HepG2 (cell line): ENCODE measurements around the gene ENC1. TPM values are rescaled to one million over a fixed set of nuclear protein-coding genes. Genes with fewer than 3 reads are reported as not detected.
A peak's percentile ranks its signal among the peaks of the same experiment; 100 is the strongest.

Experiments
- ATAC-seq: fragments of 200-7000 bp; cut with Tn5 transposase; 3 replicates; pipeline ENCODE4 v1.9.1; 2020; ENCODE audit warnings: mild to moderate bottlenecking, moderate library complexity
- BruUV-seq: library from RNA; stranded (reverse); fragments of 400-500 nt; replicated peaks from 2 replicates; lab custom pipeline; 2021; lab: Mats Ljungman, UMichigan
- CTCF ChIA-PET: fragments of 300-600 bp; formaldehyde crosslinking; extraction: SDS; loops from one replicate; lab custom pipeline; 2021; ENCODE audit warnings: low total read pairs, inconsistent platforms, low intra/inter-chr PET ratio; lab: Yijun Ruan, JAX
- POLR2A ChIA-PET: fragments of 350-600 bp; sonication (Branson Sonifier 250); formaldehyde crosslinking; loops from one replicate; lab custom pipeline; 2020; ENCODE audit warnings: antibody characterized with exemption, inconsistent platforms; lab: Yijun Ruan, JAX
- DNase-seq: peaks from one replicate; pipeline ENCODE4 v3.0.0-alpha.2; 2015; ENCODE audit warnings: low spot score
- FAIRE-seq: peaks from 3 replicates; lab custom pipeline; 2011; peaks lifted over from hg19 to GRCh38; lab: Jason Lieb, UNC
- H2AFZ ChIP-seq: one replicate; pipeline ENCODE4 v1.6.1; 2011; ENCODE audit warnings: low read length, inconsistent platforms
- H3K27ac ChIP-seq: fragments of 300-600 bp; 3 replicates; pipeline ENCODE4 v1.8.0; 2011; ENCODE audit warnings: mixed run types, mild to moderate bottlenecking, mixed read lengths, low read length, inconsistent platforms; ENCODE audit not compliant: insufficient read depth; ENCODE audit errors: extremely low read length
- H3K27me3 ChIP-seq, 2 experiments: fragments of 200-600 bp in 1 of 2; 2 replicates in 1 of 2; 3 replicates in 1 of 2; pipeline versions ENCODE4 v1.6.0 to v1.8.0; 2011; ENCODE audit warnings: low read length in 2 of 2, mild to moderate bottlenecking in 2 of 2, moderate library complexity in 2 of 2, inconsistent platforms in 1 of 2; ENCODE audit not compliant: insufficient read depth in 2 of 2, control insufficient read depth in 1 of 2
- H3K36me3 ChIP-seq, 2 experiments: fragments of 200-600 bp in 1 of 2; replicated peaks in 1 of 2; 2 replicates in 1 of 2; 3 replicates in 1 of 2; pipeline versions ENCODE4 v1.5.1 to v1.8.0; 2011; ENCODE audit warnings: low read length in 2 of 2, inconsistent platforms in 1 of 2; ENCODE audit not compliant: insufficient read depth in 2 of 2, control insufficient read depth in 1 of 2
- H3K4me1 ChIP-seq: 2 replicates; pipeline ENCODE4 v1.5.1; 2012; ENCODE audit warnings: low read length, inconsistent platforms; ENCODE audit not compliant: insufficient read depth
- H3K4me2 ChIP-seq: 2 replicates; pipeline ENCODE4 v1.6.0; 2011; ENCODE audit warnings: low read depth, low read length, inconsistent platforms
- H3K4me3 ChIP-seq, 3 experiments: fragments of 200-600 bp in 1 of 3; sonication (generic), shearing (Covaris generic) in 1 of 3; replicated peaks in 1 of 3; 2 replicates each; pipeline ENCODE4 v1.5.1; 2011 to 2016; ENCODE audit warnings: low read length in 3 of 3, inconsistent platforms in 2 of 3, low read depth in 2 of 3, mild to moderate bottlenecking in 2 of 3, control low read depth in 1 of 3, mixed read lengths in 1 of 3; ENCODE audit not compliant: insufficient read depth in 1 of 3
- H3K79me2 ChIP-seq: one replicate; pipeline ENCODE4 v1.6.1; 2011; ENCODE audit warnings: low read length, inconsistent platforms; ENCODE audit not compliant: insufficient read depth
- H3K9ac ChIP-seq: 2 replicates; pipeline ENCODE4 v1.6.0; 2011; ENCODE audit warnings: mild to moderate bottlenecking, low read depth, low read length, inconsistent platforms; ENCODE audit not compliant: insufficient read depth
- H3K9me3 ChIP-seq: 2 replicates; pipeline ENCODE4 v1.5.1; 2012; ENCODE audit warnings: mild to moderate bottlenecking, low read length
- H4K20me1 ChIP-seq: 2 replicates; pipeline ENCODE4 v1.6.0; 2011; ENCODE audit warnings: inconsistent platforms, mild to moderate bottlenecking, low read length, moderate library complexity; ENCODE audit not compliant: insufficient read depth
- AGO2 ChIP-seq: fragments of 200-400 bp; formaldehyde crosslinking; optimal IDR thresholded peaks from 2 replicates; pipeline ENCODE3; 2017; ENCODE audit warnings: mild to moderate bottlenecking, low read depth, low read length, moderate library complexity
- ESRRA ChIP-seq: sonication (generic); formaldehyde crosslinking; IDR thresholded peaks from 2 replicates; pipeline ENCODE4 v1.5.1; 2020; ENCODE audit warnings: mild to moderate bottlenecking, low read depth, missing genetic modification reagents
- GFI1 ChIP-seq: sonication (generic); formaldehyde crosslinking; IDR thresholded peaks from 2 replicates; pipeline ENCODE4 v1.5.0; 2020; ENCODE audit warnings: missing genetic modification reagents, mild to moderate bottlenecking, borderline replicate concordance
- MATR3 ChIP-seq: sonication (generic); formaldehyde crosslinking; IDR thresholded peaks from 2 replicates; pipeline ENCODE4 v1.4.0; 2020; ENCODE audit warnings: missing genetic modification reagents
- NAIF1 ChIP-seq: sonication (generic); formaldehyde crosslinking; IDR thresholded peaks from 2 replicates; pipeline ENCODE4 v1.5.0; 2020; ENCODE audit warnings: mild to moderate bottlenecking, missing genetic modification reagents, borderline replicate concordance
- NCOA2 ChIP-seq: sonication (generic); formaldehyde crosslinking; IDR thresholded peaks from 2 replicates; pipeline ENCODE4 v1.8.0; 2022; ENCODE audit warnings: inconsistent platforms
- NFKB2 ChIP-seq: sonication (generic); formaldehyde crosslinking; IDR thresholded peaks from 2 replicates; pipeline ENCODE4 v1.4.0; 2020; ENCODE audit warnings: missing genetic modification reagents, borderline replicate concordance
- PCBP1 ChIP-seq: fragments of 200-400 bp; formaldehyde crosslinking; IDR thresholded peaks from 2 replicates; pipeline ENCODE4 v1.6.1; 2017; ENCODE audit warnings: mild to moderate bottlenecking, low read depth, low read length, borderline replicate concordance
- PHF8 ChIP-seq: sonication (generic); formaldehyde crosslinking; IDR thresholded peaks from 2 replicates; pipeline ENCODE4 v1.5.0; 2020; ENCODE audit warnings: missing genetic modification reagents
- POLR2AphosphoS2 ChIP-seq: IDR thresholded peaks from 2 replicates; pipeline ENCODE4 v1.6.1; 2011; ENCODE audit warnings: low read depth, low read length, improper control_type of control experiment
- POLR2AphosphoS5 ChIP-seq: IDR thresholded peaks from 2 replicates; pipeline ENCODE4 v1.6.1; 2012; ENCODE audit warnings: low read depth, low read length
- RBFOX2 ChIP-seq: fragments of 200-400 bp; formaldehyde crosslinking; IDR thresholded peaks from 2 replicates; pipeline ENCODE4 v1.6.1; 2017; ENCODE audit warnings: low read depth, mild to moderate bottlenecking, low read length
- SAP130 ChIP-seq: IDR thresholded peaks from 2 replicates; pipeline ENCODE4 v1.6.1; 2016; ENCODE audit warnings: low read depth
- TAF1 ChIP-seq: sonication (generic); formaldehyde crosslinking; IDR thresholded peaks from 2 replicates; pipeline ENCODE4 v1.4.0; 2020; ENCODE audit warnings: missing genetic modification reagents
- YEATS4 ChIP-seq: sonication (generic); formaldehyde crosslinking; IDR thresholded peaks from 2 replicates; pipeline ENCODE4 v1.4.0; 2020; ENCODE audit warnings: missing genetic modification reagents, borderline replicate concordance
- ZNF619 ChIP-seq: sonication (generic); formaldehyde crosslinking; IDR thresholded peaks from 2 replicates; pipeline ENCODE4 v1.4.0; 2020; ENCODE audit warnings: mild to moderate bottlenecking, missing genetic modification reagents
- WGBS: methylation state at CpG from one replicate; pipeline ENCODE4 v1.1.6; 2017; ENCODE audit warnings: low lambda C conversion rate; 5-methylcytosine and 5-hydroxymethylcytosine counted together
- in situ Hi-C: cut with HindIII; loops from 2 replicates; pipeline ENCODE4 v1.10.0; 2017; ENCODE audit warnings: low pct_unique_long_range_greater_than_20kb; ENCODE audit not compliant: extremely low pct_ligation_motif_present
- intact Hi-C: fragments of 100-400 bp; cut with micrococcal nuclease; formaldehyde crosslinking; loops from one replicate; pipeline ENCODE4 v1.10.0; 2022; ENCODE audit not compliant: unreplicated experiment
- polyA plus RNA-seq, 8 experiments: library from polyadenylated mRNA; depleted of rRNA in 3 of 8; stranded (reverse) in 7 of 8; unstranded in 1 of 8; fragments of >200 nt; fragmentation: Illumina TruSeq in 4 of 8; extraction: Trizol in 4 of 8; gene quantifications; 2 replicates each; pipeline versions ENCODE4 v1.2.1 to v1.2.3, GENCODE V29; 2011 to 2016; ENCODE audit warnings: low read depth in 4 of 8, missing spikeins in 1 of 8, mixed read lengths in 1 of 8; ENCODE audit not compliant: insufficient read depth in 1 of 8
- total RNA-seq, 5 experiments: library from RNA; depleted of rRNA; stranded (reverse); fragments of >200 nt; fragmentation: Illumina TruSeq; extraction: Trizol; gene quantifications; 2 replicates each; pipeline ENCODE4 v1.2.3, GENCODE V29; 2016; ENCODE audit warnings: low read depth in 1 of 5
- TF ChIP-seq, protein P1 (sequence below): sonication (generic); formaldehyde crosslinking; IDR thresholded peaks from 2 replicates; pipeline ENCODE4 v1.4.0; 2020; ENCODE audit warnings: missing genetic modification reagents, borderline replicate concordance
- TF ChIP-seq, protein P2 (sequence below): IDR thresholded peaks from 2 replicates; pipeline ENCODE4 v1.6.1; 2016; ENCODE audit warnings: mild to moderate bottlenecking
- TF ChIP-seq, protein P3 (sequence below): sonication (generic); formaldehyde crosslinking; IDR thresholded peaks from 2 replicates; pipeline ENCODE4 v1.8.0; 2022; ENCODE audit warnings: low read depth, missing genetic modification reagents

Gene ENC1
- total and polyA plus RNA-seq, 2 of the 13 experiments (the other 11 are each of a cell fraction or from before 2014, with no cell fraction given) = 63.8 to 64.4 TPM

DNA sequence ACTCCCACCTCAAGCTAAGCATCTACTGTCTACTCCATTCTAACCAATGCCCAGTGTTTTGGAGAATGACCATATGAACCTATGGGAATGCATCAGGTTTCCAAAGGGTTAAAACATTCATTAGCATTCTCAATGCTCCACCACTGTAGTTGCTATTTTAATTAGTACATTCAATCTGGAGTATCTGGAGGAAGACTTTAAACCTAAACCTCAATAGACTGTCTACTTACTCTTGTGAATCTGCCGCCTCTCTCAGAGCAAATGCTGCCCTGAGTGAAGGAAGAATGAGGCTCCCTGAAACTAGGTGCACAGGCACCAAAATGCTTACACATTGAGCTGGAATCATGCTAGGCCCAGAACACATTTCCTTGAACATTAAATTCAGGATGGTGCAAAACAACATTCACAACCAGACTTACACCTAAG is 2.0 kb downstream of the ENC1 start (continued):
- TF ChIP-seq, protein P1, sequence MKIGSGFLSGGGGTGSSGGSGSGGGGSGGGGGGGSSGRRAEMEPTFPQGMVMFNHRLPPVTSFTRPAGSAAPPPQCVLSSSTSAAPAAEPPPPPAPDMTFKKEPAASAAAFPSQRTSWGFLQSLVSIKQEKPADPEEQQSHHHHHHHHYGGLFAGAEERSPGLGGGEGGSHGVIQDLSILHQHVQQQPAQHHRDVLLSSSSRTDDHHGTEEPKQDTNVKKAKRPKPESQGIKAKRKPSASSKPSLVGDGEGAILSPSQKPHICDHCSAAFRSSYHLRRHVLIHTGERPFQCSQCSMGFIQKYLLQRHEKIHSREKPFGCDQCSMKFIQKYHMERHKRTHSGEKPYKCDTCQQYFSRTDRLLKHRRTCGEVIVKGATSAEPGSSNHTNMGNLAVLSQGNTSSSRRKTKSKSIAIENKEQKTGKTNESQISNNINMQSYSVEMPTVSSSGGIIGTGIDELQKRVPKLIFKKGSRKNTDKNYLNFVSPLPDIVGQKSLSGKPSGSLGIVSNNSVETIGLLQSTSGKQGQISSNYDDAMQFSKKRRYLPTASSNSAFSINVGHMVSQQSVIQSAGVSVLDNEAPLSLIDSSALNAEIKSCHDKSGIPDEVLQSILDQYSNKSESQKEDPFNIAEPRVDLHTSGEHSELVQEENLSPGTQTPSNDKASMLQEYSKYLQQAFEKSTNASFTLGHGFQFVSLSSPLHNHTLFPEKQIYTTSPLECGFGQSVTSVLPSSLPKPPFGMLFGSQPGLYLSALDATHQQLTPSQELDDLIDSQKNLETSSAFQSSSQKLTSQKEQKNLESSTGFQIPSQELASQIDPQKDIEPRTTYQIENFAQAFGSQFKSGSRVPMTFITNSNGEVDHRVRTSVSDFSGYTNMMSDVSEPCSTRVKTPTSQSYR (CRISPR knock-in tag) = no peak
- TF ChIP-seq PHF8 (CRISPR knock-in tag) (peak; percentile 46; the same call in 1 of the 2 replicates), POLR2AphosphoS2 (no peak), PCBP1 (no peak), SAP130 (CRISPR knock-in tag) (peak; percentile 23; the same call in 1 of the 2 replicates), MATR3 (CRISPR knock-in tag) (no peak), NAIF1 (CRISPR knock-in tag) (no peak), TAF1 (CRISPR knock-in tag) (peak; percentile 38; the same call in 1 of the 2 replicates)
- TF ChIP-seq, protein P2, sequence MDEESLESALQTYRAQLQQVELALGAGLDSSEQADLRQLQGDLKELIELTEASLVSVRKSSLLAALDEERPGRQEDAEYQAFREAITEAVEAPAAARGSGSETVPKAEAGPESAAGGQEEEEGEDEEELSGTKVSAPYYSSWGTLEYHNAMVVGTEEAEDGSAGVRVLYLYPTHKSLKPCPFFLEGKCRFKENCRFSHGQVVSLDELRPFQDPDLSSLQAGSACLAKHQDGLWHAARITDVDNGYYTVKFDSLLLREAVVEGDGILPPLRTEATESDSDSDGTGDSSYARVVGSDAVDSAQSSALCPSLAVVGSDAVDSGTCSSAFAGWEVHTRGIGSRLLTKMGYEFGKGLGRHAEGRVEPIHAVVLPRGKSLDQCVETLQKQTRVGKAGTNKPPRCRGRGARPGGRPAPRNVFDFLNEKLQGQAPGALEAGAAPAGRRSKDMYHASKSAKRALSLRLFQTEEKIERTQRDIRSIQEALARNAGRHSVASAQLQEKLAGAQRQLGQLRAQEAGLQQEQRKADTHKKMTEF (CRISPR knock-in tag) = 0 out of 2 replicates have a peak, but pooled peaks have one; percentile 17
- TF ChIP-seq, all 625 proteins: peak for 16

DNA sequence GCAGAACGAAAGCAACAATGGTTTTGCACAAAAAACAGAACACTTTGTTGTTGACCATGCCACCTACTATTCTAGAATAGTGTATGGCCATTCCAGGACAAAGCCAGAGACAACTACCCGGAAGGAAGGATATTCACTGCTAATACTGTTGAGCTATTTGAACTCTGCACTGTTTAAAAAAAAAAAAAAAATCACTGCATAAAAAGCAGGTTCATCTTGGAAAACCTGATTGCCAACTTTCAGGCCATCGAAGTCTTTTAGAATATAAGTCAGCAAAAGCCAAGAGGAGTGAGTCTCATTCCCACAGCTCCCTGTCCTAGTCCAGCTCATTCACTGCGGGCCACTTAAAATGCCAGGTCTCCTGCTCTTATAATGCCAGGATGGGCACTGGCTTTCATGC is 4.0 kb downstream of the ENC1 start:
- 62% methylated on average over 4 of the region's 4 CpGs for WGBS
- no peaks in the 10 kb centered on the region; a peak in 2 of 5 replicates for H3K27me3 ChIP-seq
- peaks cover 78% of the 10 kb centered on the region for H4K20me1 ChIP-seq
- ATAC-seq (no peak), DNase-seq (no peak), FAIRE-seq (no peak)
- 0 out of 2 replicates have a peak overlapping the region, but pooled peaks have one; percentile 94 for H3K9ac ChIP-seq
- no TSS peak for BruUV-seq
- H3K27ac ChIP-seq = no peak overlapping the region
- peaks cover 63% of the 10 kb centered on the region for H3K4me1 ChIP-seq
- H3K79me2 ChIP-seq = peaks cover 86% of the 10 kb centered on the region
- peak overlapping the region; percentile 92 to 100 (median 99) for H3K4me3 ChIP-seq
- H2AFZ ChIP-seq = no peak overlapping the region
- ChIA-PET POLR2A (interaction anchor here (0.9 to 1.2 kb wide), 2 partner anchors 137 to 221 kb away, joined by 3 read pairs; no protein-coding TSS in a partner anchor), CTCF (no interaction called here)
- intact Hi-C loops (no loop called here), in situ Hi-C loops (loop anchor here (5.0 kb wide), 2 partner anchors 54 to 134 kb away; no protein-coding TSS in a partner anchor)
- peak overlapping the region; percentile 66 for H3K4me2 ChIP-seq
- H3K9me3 ChIP-seq = no peaks in the 10 kb centered on the region
- peaks cover 28 to 53% of the 10 kb centered on the region in 2 experiments for H3K36me3 ChIP-seq
- TF ChIP-seq ZNF619 (CRISPR knock-in tag) (no peak), AGO2 (peak; percentile 10), TAF1 (CRISPR knock-in tag) (peak; percentile 12; the same call in 1 of the 2 replicates), SAP130 (CRISPR knock-in tag) (peak; percentile 30; the same call in 1 of the 2 replicates), ESRRA (CRISPR knock-in tag) (no peak), RBFOX2 (peak; percentile 73), POLR2AphosphoS5 (0 out of 2 replicates have a peak, but pooled peaks have one; percentile 8), GFI1 (CRISPR knock-in tag) (peak; percentile 42; the same call in 1 of the 2 replicates), NFKB2 (CRISPR knock-in tag) (no peak), YEATS4 (CRISPR knock-in tag) (no peak), NCOA2 (CRISPR knock-in tag) (no peak)
- TF ChIP-seq, protein P3, sequence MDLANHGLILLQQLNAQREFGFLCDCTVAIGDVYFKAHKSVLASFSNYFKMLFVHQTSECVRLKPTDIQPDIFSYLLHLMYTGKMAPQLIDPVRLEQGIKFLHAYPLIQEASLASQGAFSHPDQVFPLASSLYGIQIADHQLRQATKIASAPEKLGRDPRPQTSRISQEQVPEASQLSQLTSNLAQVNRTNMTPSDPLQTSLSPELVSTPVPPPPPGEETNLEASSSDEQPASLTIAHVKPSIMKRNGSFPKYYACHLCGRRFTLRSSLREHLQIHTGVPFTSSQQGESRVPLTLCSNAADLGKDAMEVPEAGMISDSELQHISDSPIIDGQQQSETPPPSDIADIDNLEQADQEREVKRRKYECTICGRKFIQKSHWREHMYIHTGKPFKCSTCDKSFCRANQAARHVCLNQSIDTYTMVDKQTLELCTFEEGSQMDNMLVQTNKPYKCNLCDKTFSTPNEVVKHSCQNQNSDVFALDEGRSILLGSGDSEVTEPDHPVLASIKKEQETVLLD (CRISPR knock-in tag) = no peak
